Fibroblast of lung (primary cell): ENCODE data around the gene ADI1.

Source experiments
- EZH2 ChIP-seq: IDR thresholded peaks from 2 replicates; pipeline ENCODE4 v1.5.1; 2012; ENCODE audit warnings: low read length, control low read depth, mild to moderate bottlenecking; ENCODE audit errors: missing control alignments
- TF ChIP-seq, protein P1 (sequence below), 2 donors: IDR thresholded peaks in 1 of 2; conservative IDR thresholded peaks in 1 of 2; 1 replicate in 1 of 2; 2 replicates in 1 of 2; pipeline ENCODE4 v1.5.1; 2011 to 2012; ENCODE audit warnings: low read length in 2 of 2, control low read depth in 1 of 2, inconsistent platforms in 1 of 2, low read depth in 1 of 2, mild to moderate bottlenecking in 1 of 2

DNA sequence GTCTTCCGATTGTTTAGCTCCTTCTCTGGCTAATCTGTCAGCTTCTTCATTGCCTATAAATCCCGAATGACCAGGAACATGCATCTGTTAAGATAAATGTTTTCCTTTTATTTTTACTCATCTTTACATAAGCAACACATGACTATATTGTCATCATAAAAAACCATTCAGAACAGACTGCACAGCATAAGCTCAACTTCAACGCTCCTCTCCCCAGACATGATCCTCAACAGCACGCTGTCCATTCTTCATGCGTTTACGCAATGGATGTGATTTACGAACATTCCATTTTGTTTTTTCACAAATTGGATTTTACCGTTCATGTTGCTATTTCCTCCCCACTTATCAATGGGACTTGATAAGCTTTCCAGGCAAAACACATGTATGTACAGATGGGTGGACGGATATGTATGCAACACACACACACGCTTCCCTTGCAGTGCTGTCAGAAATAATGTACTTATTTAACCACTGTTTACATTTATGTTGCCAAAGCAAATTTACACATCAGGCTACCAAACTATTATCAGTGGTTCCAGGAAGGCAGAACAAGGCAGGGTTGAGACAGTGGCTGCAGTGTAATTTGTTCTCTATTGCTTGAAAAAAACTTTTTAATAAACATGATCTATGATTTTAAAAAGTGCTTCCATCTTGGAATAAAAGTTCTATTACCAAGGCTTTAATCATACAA, 26.6 kb upstream of the ADI1 start:
- TF ChIP-seq, protein P1, sequence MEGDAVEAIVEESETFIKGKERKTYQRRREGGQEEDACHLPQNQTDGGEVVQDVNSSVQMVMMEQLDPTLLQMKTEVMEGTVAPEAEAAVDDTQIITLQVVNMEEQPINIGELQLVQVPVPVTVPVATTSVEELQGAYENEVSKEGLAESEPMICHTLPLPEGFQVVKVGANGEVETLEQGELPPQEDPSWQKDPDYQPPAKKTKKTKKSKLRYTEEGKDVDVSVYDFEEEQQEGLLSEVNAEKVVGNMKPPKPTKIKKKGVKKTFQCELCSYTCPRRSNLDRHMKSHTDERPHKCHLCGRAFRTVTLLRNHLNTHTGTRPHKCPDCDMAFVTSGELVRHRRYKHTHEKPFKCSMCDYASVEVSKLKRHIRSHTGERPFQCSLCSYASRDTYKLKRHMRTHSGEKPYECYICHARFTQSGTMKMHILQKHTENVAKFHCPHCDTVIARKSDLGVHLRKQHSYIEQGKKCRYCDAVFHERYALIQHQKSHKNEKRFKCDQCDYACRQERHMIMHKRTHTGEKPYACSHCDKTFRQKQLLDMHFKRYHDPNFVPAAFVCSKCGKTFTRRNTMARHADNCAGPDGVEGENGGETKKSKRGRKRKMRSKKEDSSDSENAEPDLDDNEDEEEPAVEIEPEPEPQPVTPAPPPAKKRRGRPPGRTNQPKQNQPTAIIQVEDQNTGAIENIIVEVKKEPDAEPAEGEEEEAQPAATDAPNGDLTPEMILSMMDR (conservative IDR thresholded peaks at IDR 0.05 in 1 of 2, IDR thresholded peaks at IDR 0.05 in 1 of 2; ENCODE audit: low read depth in 1 of 2, low read length in 2 of 2) = no peak
- no peak for TF ChIP-seq EZH2
